ENCODE results near the gene S100A11. TPM values are rescaled to one million over a fixed set of nuclear protein-coding genes. Genes with fewer than 3 reads are reported as not detected.

Gene S100A11
- total RNA-seq, 1 experiment from 2014 or later, result 302 TPM

DNA sequence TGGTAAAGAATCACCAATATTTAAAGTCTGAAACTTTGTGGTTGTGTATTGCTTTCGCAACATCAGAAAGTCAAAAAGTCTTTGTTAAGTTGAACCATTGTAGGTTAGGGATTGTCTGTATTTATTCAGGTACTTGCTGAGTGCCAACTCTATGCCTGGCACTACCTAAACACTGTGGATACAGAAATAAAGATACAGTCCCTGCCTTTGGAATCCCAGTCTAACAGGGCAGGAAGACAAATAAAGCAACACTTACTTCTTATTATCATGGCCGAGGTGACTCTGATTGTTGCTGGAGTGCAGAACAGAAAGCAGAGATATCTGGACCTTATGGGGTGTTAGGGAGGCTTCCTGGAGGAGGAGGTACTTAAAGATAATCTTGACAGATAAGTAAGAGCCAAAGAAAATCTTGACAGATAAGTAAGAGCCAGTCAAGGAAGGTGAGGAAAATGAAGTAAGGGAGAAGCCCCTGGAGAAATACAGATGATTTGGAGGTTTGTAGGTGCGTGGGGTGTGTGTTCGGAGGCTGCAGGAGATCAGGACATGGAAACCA is 31.4 kb downstream of the S100A11 start:
- no peaks in the 10 kb centered on the region for H4K20me1 ChIP-seq (ENCODE audit: control insufficient read depth, insufficient read depth, insufficient read length)
- no CpG with 5 or more reads among the region's 4 CpGs for WGBS (ENCODE audit: extremely low coverage, insufficient read length, low lambda C conversion rate)
- H3K79me1 ChIP-seq (ENCODE audit: insufficient read depth, low read depth, low read length, poor library complexity, severe bottlenecking), result no peaks in the 10 kb centered on the region
- no peaks in the 10 kb centered on the region; the same call in 1 of the 2 replicates for H3K4me1 ChIP-seq (ENCODE audit: insufficient read depth, low read length)
- peaks cover 5 to 8% of the 10 kb centered on the region in 2 experiments; a peak in 3 of 4 replicates for H3K4me1 Mint-ChIP-seq
- no peak overlapping the region for H3K56ac ChIP-seq (ENCODE audit: insufficient read length, low read depth, low read length)
- no peaks in the 10 kb centered on the region for H3K23me2 ChIP-seq (ENCODE audit: insufficient read length, low read depth, low read length, poor library complexity, severe bottlenecking)
- no peak overlapping the region for H3K27ac ChIP-seq (ENCODE audit: insufficient read length, low read depth, low read length)
- no peak overlapping the region for H2BK20ac ChIP-seq (ENCODE audit: low read depth, low read length, poor library complexity, severe bottlenecking)
- no peak overlapping the region for H3K18ac ChIP-seq (ENCODE audit: insufficient read length, low read depth, low read length)
- TF ChIP-seq, protein P1, sequence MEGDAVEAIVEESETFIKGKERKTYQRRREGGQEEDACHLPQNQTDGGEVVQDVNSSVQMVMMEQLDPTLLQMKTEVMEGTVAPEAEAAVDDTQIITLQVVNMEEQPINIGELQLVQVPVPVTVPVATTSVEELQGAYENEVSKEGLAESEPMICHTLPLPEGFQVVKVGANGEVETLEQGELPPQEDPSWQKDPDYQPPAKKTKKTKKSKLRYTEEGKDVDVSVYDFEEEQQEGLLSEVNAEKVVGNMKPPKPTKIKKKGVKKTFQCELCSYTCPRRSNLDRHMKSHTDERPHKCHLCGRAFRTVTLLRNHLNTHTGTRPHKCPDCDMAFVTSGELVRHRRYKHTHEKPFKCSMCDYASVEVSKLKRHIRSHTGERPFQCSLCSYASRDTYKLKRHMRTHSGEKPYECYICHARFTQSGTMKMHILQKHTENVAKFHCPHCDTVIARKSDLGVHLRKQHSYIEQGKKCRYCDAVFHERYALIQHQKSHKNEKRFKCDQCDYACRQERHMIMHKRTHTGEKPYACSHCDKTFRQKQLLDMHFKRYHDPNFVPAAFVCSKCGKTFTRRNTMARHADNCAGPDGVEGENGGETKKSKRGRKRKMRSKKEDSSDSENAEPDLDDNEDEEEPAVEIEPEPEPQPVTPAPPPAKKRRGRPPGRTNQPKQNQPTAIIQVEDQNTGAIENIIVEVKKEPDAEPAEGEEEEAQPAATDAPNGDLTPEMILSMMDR (conservative IDR thresholded peaks at IDR 0.05), result no peak
- no peak for DNase-seq
- no peaks in the 10 kb centered on the region for H3K79me2 ChIP-seq (ENCODE audit: insufficient read depth, low read length)
- no peak overlapping the region for H3K9ac ChIP-seq (ENCODE audit: extremely low read depth, insufficient read length, low read length)
- no peak overlapping the region for H3K4me3 Mint-ChIP-seq
- H3K27me3 Mint-ChIP-seq (ENCODE audit: low read depth), result peaks cover 7% of the 10 kb centered on the region
- no peak overlapping the region for H4K5ac ChIP-seq (ENCODE audit: insufficient read length, low read depth, low read length)
- H3K9me3 Mint-ChIP-seq, result no peaks in the 10 kb centered on the region
- H2BK120ac ChIP-seq (ENCODE audit: low read depth, low read length, poor library complexity, severe bottlenecking), result no peak overlapping the region
- no peak overlapping the region for H3K23ac ChIP-seq (ENCODE audit: insufficient read length, low read depth, low read length)
- H3K27me3 ChIP-seq (ENCODE audit: insufficient read depth, low read length), result no peaks in the 10 kb centered on the region
- no peak overlapping the region for H3K27ac Mint-ChIP-seq
- H4K8ac ChIP-seq (replicated peaks; ENCODE audit: insufficient read length, low read depth, low read length), result no peak overlapping the region
- H3T11ph ChIP-seq (ENCODE audit: low read length), result no peak overlapping the region
- no peak overlapping the region for H2BK5ac ChIP-seq (ENCODE audit: insufficient read length, low read length)
- no peak overlapping the region for H4K91ac ChIP-seq (ENCODE audit: insufficient read length, low read depth, low read length)
- H3K9me3 ChIP-seq (ENCODE audit: control insufficient read depth, low read depth, low read length), result no peaks in the 10 kb centered on the region
- H3K4ac ChIP-seq (ENCODE audit: low read depth, low read length), result no peak overlapping the region
- no peak overlapping the region for H2AFZ ChIP-seq (ENCODE audit: low read length)
- H3K36me3 Mint-ChIP-seq (ENCODE audit: insufficient read depth in 1 of 3, low read depth in 3 of 3), result no peaks in the 10 kb centered on the region
- H3K4me2 ChIP-seq (ENCODE audit: insufficient read depth, insufficient read length, low read length), result no peak overlapping the region
- no peak overlapping the region for H3K14ac ChIP-seq (ENCODE audit: insufficient read depth, low read length)
- H2AK5ac ChIP-seq (ENCODE audit: insufficient read length, low read length), result no peak overlapping the region
- H2BK15ac ChIP-seq (ENCODE audit: low read depth, low read length), result no peak overlapping the region
- no peak overlapping the region for H2BK12ac ChIP-seq (ENCODE audit: insufficient read length, low read depth, low read length)
